MM.1S (cell line): ENCODE data around the gene LOXL1.
"Not testable (repeated sequence)": the region's sequence is repeated elsewhere in the genome, so short reads cannot be mapped to it uniquely, and the experiment has no call there.

ENCODE experiments used
- DNase-seq: peaks from one replicate; pipeline ENCODE4 v3.0.0-alpha.2; 2015
- H2AFZ ChIP-seq: fragments of 300-600 bp; sonication (generic); 2 replicates; pipeline ENCODE4 v1.6.0; 2016; ENCODE audit warnings: antibody characterized with exemption, low read length
- H3F3A ChIP-seq: fragments of 300-600 bp; sonication (generic); 2 replicates; pipeline ENCODE4 v1.6.1; 2016; ENCODE audit warnings: mild to moderate bottlenecking, antibody characterized with exemption, low read length, moderate library complexity, mixed read lengths; ENCODE audit not compliant: insufficient read depth
- H3K27ac ChIP-seq: fragments of 300-600 bp; sonication (generic); 2 replicates; pipeline ENCODE4 v1.5.1; 2016; ENCODE audit warnings: mild to moderate bottlenecking, low read length
- H3K27me3 ChIP-seq: fragments of 300-600 bp; sonication (generic); replicated peaks from 2 replicates; pipeline ENCODE4 v1.6.0; 2016; ENCODE audit warnings: low read length; ENCODE audit not compliant: insufficient read depth
- H3K36me3 ChIP-seq: fragments of 300-600 bp; sonication (generic); replicated peaks from 2 replicates; pipeline ENCODE4 v1.6.1; 2016; ENCODE audit warnings: mild to moderate bottlenecking, low read length, mixed read lengths; ENCODE audit not compliant: insufficient read depth
- H3K4me1 ChIP-seq: fragments of 300-600 bp; sonication (generic); 2 replicates; pipeline ENCODE4 v1.6.1; 2016; ENCODE audit warnings: low read length, mixed read lengths
- H3K4me2 ChIP-seq: fragments of 300-600 bp; sonication (generic); 2 replicates; pipeline ENCODE4 v1.6.0; 2016; ENCODE audit warnings: low read depth, low read length
- H3K4me3 ChIP-seq: fragments of 300-600 bp; sonication (generic); 2 replicates; pipeline ENCODE4 v1.5.1; 2016; ENCODE audit warnings: low read length, mixed read lengths
- H3K79me2 ChIP-seq: fragments of 300-600 bp; sonication (generic); 2 replicates; pipeline ENCODE4 v1.6.1; 2016; ENCODE audit warnings: mixed run types, low read length, mixed read lengths
- H3K9ac ChIP-seq: fragments of 300-600 bp; sonication (generic); 2 replicates; pipeline ENCODE4 v1.6.1; 2016; ENCODE audit warnings: low read length, mixed read lengths
- H3K9me2 ChIP-seq: fragments of 300-600 bp; sonication (generic); replicated peaks from 2 replicates; pipeline ENCODE4 v1.6.1; 2016; ENCODE audit warnings: mild to moderate bottlenecking, low read length, mixed read lengths; ENCODE audit not compliant: insufficient read depth
- H3K9me3 ChIP-seq: fragments of 300-600 bp; sonication (generic); replicated peaks from 2 replicates; pipeline ENCODE4 v1.6.1; 2016; ENCODE audit warnings: mild to moderate bottlenecking, low read length, mixed read lengths; ENCODE audit not compliant: insufficient read depth
- H4K20me1 ChIP-seq: fragments of 300-600 bp; sonication (generic); 2 replicates; pipeline ENCODE4 v1.6.1; 2016; ENCODE audit warnings: mild to moderate bottlenecking, low read length, moderate library complexity, mixed read lengths; ENCODE audit not compliant: insufficient read depth
- EZH2 ChIP-seq: fragments of 300-600 bp; sonication (generic); optimal IDR thresholded peaks from 2 replicates; pipeline ENCODE3; 2017; ENCODE audit warnings: low read depth, mild to moderate bottlenecking, antibody characterized with exemption, low read length, mixed read lengths
- EZH2phosphoT487 ChIP-seq: fragments of 300-600 bp; sonication (generic); IDR thresholded peaks from 2 replicates; pipeline ENCODE4 v1.6.1; 2018; ENCODE audit warnings: antibody characterized with exemption, low read length
- TF ChIP-seq, protein P1 (sequence below): fragments of 300-600 bp; sonication (generic); IDR thresholded peaks from 2 replicates; pipeline ENCODE4 v1.5.1; 2016; ENCODE audit warnings: antibody characterized with exemption, low read length, mixed read lengths

The LOXL1 gene

DNA sequence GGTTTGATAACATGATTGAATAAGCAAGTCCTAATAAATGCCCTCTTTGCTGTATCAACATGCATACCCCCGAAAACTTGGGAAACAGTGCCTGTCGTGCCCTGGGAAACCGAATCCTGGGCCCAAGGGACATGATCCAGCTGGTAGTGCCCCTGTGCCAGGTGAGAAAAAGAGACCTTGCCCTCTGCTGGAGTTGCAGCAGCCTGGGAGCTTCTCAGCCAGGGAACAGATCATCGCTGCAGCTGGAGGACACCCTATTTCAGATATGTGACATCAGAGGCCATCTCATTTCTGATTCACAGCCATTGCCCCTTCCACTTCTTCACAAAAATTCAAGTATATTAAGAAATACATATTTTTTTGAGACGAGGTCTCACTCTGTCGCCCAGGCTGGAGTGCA, 33.5 kb downstream of the LOXL1 start:
- Histone ChIP-seq H3K4me2 (peak overlapping the region; percentile 60), H3K4me1 (peaks cover 11% of the 10 kb centered on the region)

GRCh38 chr15:73960472-73961070, 34.3 kb downstream of the LOXL1 start:
- H3K4me3 ChIP-seq, H3K9ac ChIP-seq, H3K9me2 ChIP-seq, H4K20me1 ChIP-seq, H2AFZ ChIP-seq, H3K4me2 ChIP-seq, H3K9me3 ChIP-seq, H3K27me3 ChIP-seq, H3K36me3 ChIP-seq, H3K79me2 ChIP-seq, DNase-seq, H3K27ac ChIP-seq: not testable (repeated sequence)
- Histone ChIP-seq H3K4me1 (peaks cover 17% of the 10 kb centered on the region), H3F3A (peaks cover 20% of the 10 kb centered on the region)

More for the DNA sequence above, 33.5 kb downstream of the LOXL1 start:
- Histone ChIP-seq H3K27ac (peak overlapping the region; percentile 61; the same call in 1 of the 2 replicates), H3K9me2 (no peaks in the 10 kb centered on the region), H3K79me2 (no peaks in the 10 kb centered on the region), H3K36me3 (no peaks in the 10 kb centered on the region), H3K9me3 (no peaks in the 10 kb centered on the region), H3F3A (peaks cover 13% of the 10 kb centered on the region), H3K9ac (peak overlapping the region; percentile 23; the same call in 1 of the 2 replicates), H2AFZ (peak overlapping the region; percentile 54; the same call in 1 of the 2 replicates), H3K27me3 (no peaks in the 10 kb centered on the region), H4K20me1 (no peaks in the 10 kb centered on the region), H3K4me3 (peak overlapping the region; percentile 13; the same call in 1 of the 2 replicates)
- no peak for DNase-seq
- TF ChIP-seq, protein P1, sequence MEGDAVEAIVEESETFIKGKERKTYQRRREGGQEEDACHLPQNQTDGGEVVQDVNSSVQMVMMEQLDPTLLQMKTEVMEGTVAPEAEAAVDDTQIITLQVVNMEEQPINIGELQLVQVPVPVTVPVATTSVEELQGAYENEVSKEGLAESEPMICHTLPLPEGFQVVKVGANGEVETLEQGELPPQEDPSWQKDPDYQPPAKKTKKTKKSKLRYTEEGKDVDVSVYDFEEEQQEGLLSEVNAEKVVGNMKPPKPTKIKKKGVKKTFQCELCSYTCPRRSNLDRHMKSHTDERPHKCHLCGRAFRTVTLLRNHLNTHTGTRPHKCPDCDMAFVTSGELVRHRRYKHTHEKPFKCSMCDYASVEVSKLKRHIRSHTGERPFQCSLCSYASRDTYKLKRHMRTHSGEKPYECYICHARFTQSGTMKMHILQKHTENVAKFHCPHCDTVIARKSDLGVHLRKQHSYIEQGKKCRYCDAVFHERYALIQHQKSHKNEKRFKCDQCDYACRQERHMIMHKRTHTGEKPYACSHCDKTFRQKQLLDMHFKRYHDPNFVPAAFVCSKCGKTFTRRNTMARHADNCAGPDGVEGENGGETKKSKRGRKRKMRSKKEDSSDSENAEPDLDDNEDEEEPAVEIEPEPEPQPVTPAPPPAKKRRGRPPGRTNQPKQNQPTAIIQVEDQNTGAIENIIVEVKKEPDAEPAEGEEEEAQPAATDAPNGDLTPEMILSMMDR: no peak
- no peak for TF ChIP-seq EZH2
- no peak for TF ChIP-seq EZH2phosphoT487

- no peak overlapping the region for H3K4me2 ChIP-seq
- no peak overlapping the region for H2AFZ ChIP-seq
- H3K4me3 ChIP-seq: no peak overlapping the region
- H3K9me3 ChIP-seq: no peaks in the 10 kb centered on the region
- no peaks in the 10 kb centered on the region for H3K79me2 ChIP-seq
- H3K4me1 ChIP-seq: peaks cover 27% of the 10 kb centered on the region
- DNase-seq: no peak
- H3K9ac ChIP-seq: no peak overlapping the region
- no peaks in the 10 kb centered on the region for H3K36me3 ChIP-seq
- no peak overlapping the region for H3K27ac ChIP-seq
- TF ChIP-seq EZH2phosphoT487 (no peak), EZH2 (no peak)
- TF ChIP-seq, protein P1: no peak
- no peaks in the 10 kb centered on the region for H4K20me1 ChIP-seq
- peaks cover 28% of the 10 kb centered on the region for H3F3A ChIP-seq
- no peaks in the 10 kb centered on the region for H3K9me2 ChIP-seq
- no peaks in the 10 kb centered on the region for H3K27me3 ChIP-seq
Observed at GRCh38 chr15:73962433-73962832, 36.2 kb downstream of the LOXL1 start.

- Histone ChIP-seq H3K4me3 (peak overlapping the region; percentile 28), H3K27me3 (no peaks in the 10 kb centered on the region), H3K9me3 (no peaks in the 10 kb centered on the region), H3K4me1 (peaks cover 17% of the 10 kb centered on the region), H4K20me1 (no peaks in the 10 kb centered on the region), H3K79me2 (no peaks in the 10 kb centered on the region), H3F3A (peaks cover 19% of the 10 kb centered on the region), H3K9ac (peak overlapping the region; percentile 26; the same call in 1 of the 2 replicates), H3K27ac (peak overlapping the region; percentile 29; the same call in 1 of the 2 replicates), H3K4me2 (peak overlapping the region; percentile 67), H3K36me3 (no peaks in the 10 kb centered on the region), H3K9me2 (no peaks in the 10 kb centered on the region), H2AFZ (peak overlapping the region; percentile 60)
- no peak for TF ChIP-seq EZH2
- TF ChIP-seq, protein P1: peak; percentile 97
- peak; percentile 81 for DNase-seq
Observed at GRCh38 chr15:73964736-73965093, 38.5 kb downstream of the LOXL1 start.
